Measurements from ENCODE around the gene SLC6A7.

GRCh38 chr5:150222906-150223305 lies 33.0 kb downstream of the SLC6A7 start:
- TF ChIP-seq, protein P1, sequence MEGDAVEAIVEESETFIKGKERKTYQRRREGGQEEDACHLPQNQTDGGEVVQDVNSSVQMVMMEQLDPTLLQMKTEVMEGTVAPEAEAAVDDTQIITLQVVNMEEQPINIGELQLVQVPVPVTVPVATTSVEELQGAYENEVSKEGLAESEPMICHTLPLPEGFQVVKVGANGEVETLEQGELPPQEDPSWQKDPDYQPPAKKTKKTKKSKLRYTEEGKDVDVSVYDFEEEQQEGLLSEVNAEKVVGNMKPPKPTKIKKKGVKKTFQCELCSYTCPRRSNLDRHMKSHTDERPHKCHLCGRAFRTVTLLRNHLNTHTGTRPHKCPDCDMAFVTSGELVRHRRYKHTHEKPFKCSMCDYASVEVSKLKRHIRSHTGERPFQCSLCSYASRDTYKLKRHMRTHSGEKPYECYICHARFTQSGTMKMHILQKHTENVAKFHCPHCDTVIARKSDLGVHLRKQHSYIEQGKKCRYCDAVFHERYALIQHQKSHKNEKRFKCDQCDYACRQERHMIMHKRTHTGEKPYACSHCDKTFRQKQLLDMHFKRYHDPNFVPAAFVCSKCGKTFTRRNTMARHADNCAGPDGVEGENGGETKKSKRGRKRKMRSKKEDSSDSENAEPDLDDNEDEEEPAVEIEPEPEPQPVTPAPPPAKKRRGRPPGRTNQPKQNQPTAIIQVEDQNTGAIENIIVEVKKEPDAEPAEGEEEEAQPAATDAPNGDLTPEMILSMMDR (IDR thresholded peaks at IDR 0.05; ENCODE audit: low read depth, low read length) = no peak
- TF ChIP-seq, protein P2, sequence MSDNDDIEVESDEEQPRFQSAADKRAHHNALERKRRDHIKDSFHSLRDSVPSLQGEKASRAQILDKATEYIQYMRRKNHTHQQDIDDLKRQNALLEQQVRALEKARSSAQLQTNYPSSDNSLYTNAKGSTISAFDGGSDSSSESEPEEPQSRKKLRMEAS (IDR thresholded peaks at IDR 0.05; ENCODE audit: low read depth, low read length) = no peak
